NCI-H128 (cell line): ENCODE results near the gene FSTL1.

Experiments used
- DNase-seq: peaks from one replicate; lab custom pipeline; 2025; ENCODE audit not compliant: unreplicated experiment; lab: John Stamatoyannopoulos, UW

FSTL1 gene

GRCh38 chr3:120450600-120451271 lies at the start of gene FSTL1:
Gene FSTL1, minus strand, starts transcription at chr3:120450992. Its CDS starts 246 bp downstream, at chr3:120450746.
- no peak for DNase-seq

- no peak for DNase-seq
These were observed 48.0 kb upstream of the FSTL1 start for GRCh38 chr3:120498556-120499346.

GRCh38 chr3:120497818-120498217 lies 47.0 kb upstream of the FSTL1 start:
- no peak for DNase-seq

- DNase-seq, result no peak
These were observed 46.5 kb upstream of the FSTL1 start for GRCh38 chr3:120497336-120497735.

DNA sequence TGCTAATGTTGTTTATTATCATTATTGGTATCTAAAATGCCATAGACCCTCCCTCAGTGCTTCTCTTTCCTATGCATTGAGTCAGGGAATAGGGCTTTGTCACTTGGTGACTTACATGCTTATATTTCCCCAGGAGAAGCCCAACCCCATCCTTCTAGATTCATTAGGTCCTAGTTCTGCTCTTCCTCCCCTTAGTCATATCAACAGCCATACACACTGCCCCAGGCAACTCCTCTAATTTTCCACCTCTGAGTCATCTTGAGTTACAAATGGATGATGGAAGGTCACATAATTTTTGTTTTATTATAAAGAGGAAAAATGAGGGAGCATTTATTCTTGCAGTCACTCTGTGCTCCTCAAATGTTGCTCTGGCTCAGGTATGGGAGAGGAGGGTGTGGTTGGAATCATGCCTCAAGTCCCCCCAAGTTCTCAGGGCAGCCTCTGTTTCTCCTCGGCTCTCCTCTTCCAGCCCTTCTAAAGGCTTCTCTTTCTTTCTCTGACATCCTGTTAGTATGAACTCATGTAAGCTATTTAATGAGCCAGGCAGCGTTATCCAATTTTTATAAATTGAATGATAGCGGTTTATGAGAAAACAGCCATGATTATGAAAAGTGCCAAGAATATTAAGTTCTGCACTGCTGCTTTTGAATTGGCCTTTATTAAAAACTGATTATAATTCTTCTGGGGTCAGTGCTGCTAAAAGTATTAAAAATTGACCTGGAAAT lies 45.6 kb upstream of the FSTL1 start:
- no peak for DNase-seq

GRCh38 chr3:120495809-120496208 lies 45.0 kb upstream of the FSTL1 start:
- no peak for DNase-seq

DNA sequence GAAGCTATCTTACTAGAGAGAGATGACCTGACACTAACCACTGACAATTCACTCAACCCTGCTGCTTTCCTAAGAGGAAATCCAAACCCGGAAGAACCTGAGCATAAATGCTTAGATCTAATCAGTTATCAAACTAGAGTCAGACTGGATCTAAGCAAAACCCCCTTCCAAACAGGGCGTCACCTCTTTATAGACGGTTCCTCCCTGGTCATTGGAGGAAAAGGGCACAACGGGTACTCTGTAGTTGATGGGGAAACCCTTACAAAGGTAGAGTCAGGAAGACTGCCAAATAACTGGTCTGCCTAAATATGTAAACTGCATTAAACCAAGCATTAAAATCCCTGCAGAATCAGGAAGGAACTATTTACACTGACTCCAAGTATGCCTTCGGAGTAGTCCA lies 41.3 kb upstream of the FSTL1 start:
- DNase-seq, result no peak

DNA sequence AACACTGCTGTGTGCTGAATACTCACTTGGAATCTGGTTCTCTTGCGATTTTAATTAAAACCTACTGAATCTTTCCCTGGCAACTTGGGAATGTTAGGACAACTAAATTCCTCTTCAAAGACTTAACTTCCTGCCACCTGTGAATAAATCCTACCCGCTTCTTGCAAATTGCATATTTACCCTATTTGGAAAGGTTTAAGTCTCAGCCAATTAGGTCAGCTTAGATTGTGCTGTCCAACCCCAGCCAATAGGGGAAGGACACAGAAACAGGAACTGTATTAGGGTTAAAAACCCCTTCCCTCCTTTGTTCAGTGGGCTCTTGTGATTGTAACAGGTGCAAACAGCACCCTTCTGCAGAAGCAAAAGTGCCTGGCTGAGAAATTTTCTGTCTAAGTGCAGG lies 38.6 kb upstream of the FSTL1 start:
- no peak for DNase-seq

GRCh38 chr3:120488296-120488695 lies 37.5 kb upstream of the FSTL1 start:
- DNase-seq, result no peak

GRCh38 chr3:120487191-120487650 lies 36.4 kb upstream of the FSTL1 start:
- DNase-seq, result no peak

- no peak for DNase-seq
These were observed 30.3 kb upstream of the FSTL1 start for GRCh38 chr3:120481081-120481480.

DNA sequence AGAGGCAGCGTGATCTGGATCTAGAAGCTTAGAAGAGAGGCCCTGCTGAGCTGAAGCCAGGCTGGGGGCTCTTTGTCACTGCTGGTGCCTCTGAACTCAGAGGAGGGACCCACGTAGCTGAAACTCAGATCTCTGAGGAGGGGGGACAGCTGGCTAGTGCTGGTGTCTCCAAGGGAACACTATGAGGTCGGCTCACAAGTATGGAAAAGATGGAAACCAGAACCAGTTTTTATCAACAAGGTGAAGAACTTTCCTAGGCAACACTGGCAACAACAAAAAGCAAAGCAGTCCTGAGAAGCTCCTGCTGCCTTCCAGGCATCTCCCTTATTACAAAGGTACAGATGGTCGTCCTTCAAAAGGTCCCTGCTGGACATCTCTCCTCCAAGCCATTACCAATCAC lies 27.0 kb upstream of the FSTL1 start:
- DNase-seq, result no peak

GRCh38 chr3:120475722-120476377 lies 25.1 kb upstream of the FSTL1 start:
- DNase-seq, result no peak

GRCh38 chr3:120473896-120474675 lies 23.3 kb upstream of the FSTL1 start:
- no peak for DNase-seq

GRCh38 chr3:120473389-120473788 lies 22.6 kb upstream of the FSTL1 start:
- DNase-seq, result no peak

DNA sequence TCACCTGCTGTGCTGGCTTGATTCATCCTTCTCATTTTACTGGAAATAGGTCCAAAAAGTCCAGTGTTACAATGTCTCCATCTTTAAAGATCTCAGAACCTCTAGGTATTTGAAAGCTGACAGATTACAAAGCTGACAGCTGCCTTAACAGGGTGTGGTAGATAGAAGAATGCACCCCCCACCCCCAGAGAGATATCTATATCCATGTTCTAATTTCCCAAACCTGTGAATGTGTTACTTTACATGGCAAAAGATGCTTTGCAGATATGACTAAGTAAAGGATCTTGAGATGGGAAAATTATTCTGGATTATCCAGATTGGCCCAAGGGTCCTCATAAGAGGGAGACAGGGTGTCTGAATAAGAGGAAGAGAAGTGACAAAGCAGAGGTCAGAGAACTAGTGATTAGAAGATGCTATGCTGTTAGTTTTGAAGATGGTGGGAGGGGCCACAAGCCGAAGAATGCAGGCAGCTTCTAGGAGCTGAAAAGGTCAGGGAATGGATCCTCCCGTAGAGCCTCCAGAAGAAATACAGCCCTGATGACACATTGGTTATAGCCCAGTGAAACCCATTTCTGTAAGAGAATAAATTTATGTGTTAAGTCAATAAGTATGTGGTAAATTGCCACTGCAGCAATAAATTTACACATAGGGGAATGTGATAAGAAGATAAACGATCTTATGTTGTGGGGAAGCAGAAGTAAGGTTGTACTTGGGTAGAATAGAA lies 21.5 kb upstream of the FSTL1 start:
- DNase-seq, result no peak

GRCh38 chr3:120471643-120472042 lies 20.9 kb upstream of the FSTL1 start:
- no peak for DNase-seq

DNA sequence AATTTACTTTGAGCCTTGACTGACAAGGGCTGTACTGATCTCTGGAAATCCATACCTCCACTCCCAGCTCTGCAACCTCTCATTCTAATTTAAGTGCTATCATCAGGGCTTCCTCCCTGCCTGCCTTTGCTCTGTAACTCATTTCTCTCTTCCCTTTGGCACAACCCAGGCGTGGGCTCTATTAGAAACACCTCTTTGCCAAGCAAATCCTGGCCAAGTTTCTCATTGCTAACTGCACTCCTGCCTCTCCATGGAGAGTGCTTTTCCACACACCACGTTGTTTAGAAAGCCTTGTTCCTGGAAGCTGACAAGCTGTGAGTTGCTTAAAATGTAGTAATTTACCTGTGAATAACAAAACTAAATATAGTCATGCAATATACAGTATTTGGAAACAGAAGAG lies 20.1 kb upstream of the FSTL1 start:
- no peak for DNase-seq

GRCh38 chr3:120469882-120470301 lies 19.1 kb upstream of the FSTL1 start:
- no peak for DNase-seq

DNA sequence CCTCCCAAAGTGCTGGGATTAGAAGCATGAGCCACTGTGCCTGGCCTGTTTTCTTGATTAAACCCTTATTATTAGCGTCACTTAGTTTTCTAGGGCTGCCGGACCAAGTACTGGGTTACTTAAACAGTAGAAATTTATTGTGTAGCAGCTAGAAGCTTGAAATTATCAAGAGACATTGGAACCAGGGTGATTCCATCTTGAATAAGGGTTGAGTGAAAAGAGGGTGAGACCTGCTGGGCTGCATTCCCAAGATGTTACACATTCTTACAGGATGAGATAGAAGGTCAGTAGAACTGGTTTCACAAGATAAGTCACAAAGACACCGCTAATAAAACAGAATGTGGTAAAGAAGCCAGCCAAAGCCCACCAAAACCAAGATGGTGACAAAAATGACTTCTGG lies 18.6 kb upstream of the FSTL1 start:
- no peak for DNase-seq
